KMS-11 (cell line): ENCODE results near the gene NACA2.

Experiments used
- H2AFZ ChIP-seq: fragments of 200-600 bp; sonication (generic); 2 replicates; pipeline ENCODE4 v1.6.1; 2016; ENCODE audit warnings: antibody characterized with exemption, mixed run types, low read depth
- H3K27ac ChIP-seq: fragments of 200-600 bp; sonication (generic); 2 replicates; pipeline ENCODE4 v1.6.1; 2016; ENCODE audit warnings: mild to moderate bottlenecking, mixed run types
- H3K27me3 ChIP-seq: fragments of 200-600 bp; sonication (generic); 2 replicates; pipeline ENCODE4 v1.6.1; 2017; ENCODE audit warnings: mild to moderate bottlenecking, low read depth, mixed run types, moderate library complexity; ENCODE audit not compliant: insufficient read depth
- H3K36me3 ChIP-seq: fragments of 200-600 bp; sonication (generic); 2 replicates; pipeline ENCODE4 v1.6.1; 2017; ENCODE audit warnings: mild to moderate bottlenecking, mixed run types; ENCODE audit not compliant: insufficient read depth
- H3K4me1 ChIP-seq: fragments of 200-600 bp; sonication (generic); 2 replicates; pipeline ENCODE4 v1.6.1; 2016; ENCODE audit warnings: mild to moderate bottlenecking, low read depth, mixed run types; ENCODE audit not compliant: poor library complexity, severe bottlenecking
- H3K4me2 ChIP-seq: fragments of 200-600 bp; sonication (generic); 2 replicates; pipeline ENCODE4 v1.7.0; 2016; ENCODE audit warnings: mild to moderate bottlenecking, mixed run types
- H3K4me3 ChIP-seq: fragments of 200-600 bp; sonication (generic); IDR thresholded peaks from 2 replicates; pipeline ENCODE4 v1.6.1; 2017; ENCODE audit warnings: low read depth, low read length, mixed read lengths; ENCODE audit not compliant: insufficient read depth
- H3K79me2 ChIP-seq: fragments of 200-600 bp; sonication (generic); 2 replicates; pipeline ENCODE4 v1.6.1; 2016; ENCODE audit warnings: low read depth, mixed run types; ENCODE audit not compliant: insufficient read depth
- H3K9ac ChIP-seq: fragments of 200-600 bp; sonication (generic); 2 replicates; pipeline ENCODE4 v1.6.1; 2016; ENCODE audit warnings: mild to moderate bottlenecking, mixed run types
- H4K20me1 ChIP-seq: fragments of 200-600 bp; sonication (generic); 2 replicates; pipeline ENCODE4 v1.6.1; 2016; ENCODE audit warnings: mild to moderate bottlenecking, mixed run types; ENCODE audit not compliant: insufficient read depth
- CTCF ChIP-seq: fragments of 200-600 bp; sonication (generic); conservative IDR thresholded peaks from 2 replicates; pipeline ENCODE4 v1.6.1; 2017; ENCODE audit warnings: low read depth, mild to moderate bottlenecking, antibody characterized with exemption, low read length, moderate library complexity, mixed read lengths

NACA2 gene

GRCh38 chr17:61600621-61601020, 9.6 kb upstream of the NACA2 start:
- Histone ChIP-seq H4K20me1 (no peaks in the 10 kb centered on the region), H3K36me3 (no peaks in the 10 kb centered on the region), H3K4me1 (no peaks in the 10 kb centered on the region), H3K4me3 (no peak overlapping the region), H3K9ac (no peak overlapping the region), H2AFZ (no peak overlapping the region), H3K27me3 (no peaks in the 10 kb centered on the region), H3K27ac (no peak overlapping the region), H3K79me2 (no peaks in the 10 kb centered on the region), H3K4me2 (no peak overlapping the region)
- no peak for TF ChIP-seq CTCF

DNA sequence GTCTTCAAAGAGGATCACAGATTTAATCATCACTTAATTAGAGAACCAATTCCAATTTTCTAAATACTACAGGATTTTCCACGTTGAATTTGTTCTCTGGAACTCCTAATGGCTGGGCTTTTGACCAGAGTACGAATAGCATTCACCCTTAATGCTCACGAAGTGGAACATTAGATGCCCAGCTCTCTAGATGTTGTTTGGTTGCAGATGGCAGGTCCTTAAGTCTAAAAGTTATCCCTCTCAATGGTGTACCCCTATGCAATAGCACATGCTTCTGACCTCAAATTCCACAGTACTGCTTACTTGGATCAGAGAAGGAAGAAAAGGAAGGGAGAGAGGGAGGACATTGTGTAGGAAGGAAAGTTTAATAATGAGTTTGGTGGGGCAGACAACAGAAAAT, 8.6 kb upstream of the NACA2 start:
- TF ChIP-seq CTCF, result no peak
- Histone ChIP-seq H3K4me3 (no peak overlapping the region), H3K27me3 (no peaks in the 10 kb centered on the region), H3K9ac (no peak overlapping the region), H3K4me1 (no peaks in the 10 kb centered on the region), H2AFZ (no peak overlapping the region), H4K20me1 (no peaks in the 10 kb centered on the region), H3K4me2 (no peak overlapping the region), H3K36me3 (no peaks in the 10 kb centered on the region), H3K79me2 (no peaks in the 10 kb centered on the region), H3K27ac (no peak overlapping the region)

DNA sequence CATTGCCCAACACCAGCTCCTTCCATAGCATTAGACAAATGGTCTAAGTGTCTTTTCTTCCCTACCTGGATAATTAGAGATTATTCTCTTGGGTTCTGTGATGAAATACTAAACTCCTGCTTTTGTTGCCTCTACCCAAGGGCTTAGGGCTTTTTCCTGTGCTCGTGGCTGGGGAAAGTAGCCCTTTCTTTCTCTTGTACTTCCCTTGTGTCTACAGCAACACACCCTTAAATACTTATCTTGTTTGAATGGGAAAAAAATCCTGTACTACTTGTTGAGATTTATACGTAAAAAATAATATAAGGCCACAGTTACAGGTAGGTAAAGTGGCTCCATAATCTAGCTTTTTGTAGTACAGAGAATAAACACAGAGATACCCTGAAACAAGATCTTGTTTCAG, 7.0 kb upstream of the NACA2 start:
- no peaks in the 10 kb centered on the region for H4K20me1 ChIP-seq
- H3K27ac ChIP-seq, result no peak overlapping the region
- H3K4me1 ChIP-seq, result no peaks in the 10 kb centered on the region
- H3K4me3 ChIP-seq, result no peak overlapping the region
- no peaks in the 10 kb centered on the region for H3K79me2 ChIP-seq
- H2AFZ ChIP-seq, result no peak overlapping the region
- no peaks in the 10 kb centered on the region for H3K27me3 ChIP-seq
- no peak overlapping the region for H3K4me2 ChIP-seq
- no peaks in the 10 kb centered on the region for H3K36me3 ChIP-seq
- no peak overlapping the region for H3K9ac ChIP-seq
- TF ChIP-seq CTCF, result no peak

DNA sequence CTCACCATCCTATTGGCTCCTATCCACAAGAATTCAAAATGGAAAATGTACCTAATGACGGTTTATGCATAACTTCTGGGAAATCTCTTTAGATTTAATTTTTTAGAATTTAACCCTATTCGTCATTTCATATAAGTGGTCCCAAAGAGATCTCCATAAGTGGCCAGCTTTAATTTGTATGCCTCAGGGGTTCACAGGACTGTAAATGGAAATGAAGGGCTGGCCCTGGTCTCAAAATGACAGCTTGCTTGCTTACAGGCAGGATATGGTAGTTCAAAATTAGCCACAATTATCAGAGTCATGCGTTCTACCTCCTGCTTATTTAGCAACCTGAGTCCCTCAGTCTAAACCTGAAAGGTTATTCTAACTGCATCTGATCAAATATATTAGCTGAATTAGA, 6.6 kb upstream of the NACA2 start:
- Histone ChIP-seq H3K27me3 (no peaks in the 10 kb centered on the region), H3K4me2 (no peak overlapping the region), H3K27ac (no peak overlapping the region), H3K79me2 (no peaks in the 10 kb centered on the region), H3K9ac (no peak overlapping the region), H3K4me3 (no peak overlapping the region), H3K4me1 (no peaks in the 10 kb centered on the region), H3K36me3 (no peaks in the 10 kb centered on the region), H4K20me1 (no peaks in the 10 kb centered on the region), H2AFZ (no peak overlapping the region)
- TF ChIP-seq CTCF, result no peak
